HepG2 (cell line): ENCODE measurements around the gene GGA1.

Source experiments
- ATF5 ChIP-seq: sonication (generic); formaldehyde crosslinking; IDR thresholded peaks from 2 replicates; pipeline ENCODE4 v1.4.0; 2020; ENCODE audit warnings: mild to moderate bottlenecking, low read depth, missing genetic modification reagents
- NCOR1 ChIP-seq: fragments of 200-600 bp; sonication (generic); IDR thresholded peaks from 2 replicates; pipeline ENCODE4 v1.7.0; 2017; ENCODE audit warnings: antibody characterized with exemption, low read length, borderline replicate concordance
- TCF7L2 ChIP-seq: IDR thresholded peaks from 2 replicates; pipeline ENCODE4 v1.6.1; 2011; ENCODE audit warnings: mild to moderate bottlenecking, low read depth, low read length, moderate library complexity
- UBTF ChIP-seq: sonication (generic); formaldehyde crosslinking; IDR thresholded peaks from 2 replicates; pipeline ENCODE4 v1.4.0; 2020; ENCODE audit warnings: mild to moderate bottlenecking, missing genetic modification reagents
- ZHX1 ChIP-seq: sonication (generic); formaldehyde crosslinking; IDR thresholded peaks from 2 replicates; pipeline ENCODE4 v1.8.1; 2022; ENCODE audit warnings: low read depth, mild to moderate bottlenecking, missing genetic modification reagents
- ZNF737 ChIP-seq: sonication (generic); formaldehyde crosslinking; IDR thresholded peaks from 2 replicates; pipeline ENCODE4 v1.5.0; 2020; ENCODE audit warnings: missing genetic modification reagents, mild to moderate bottlenecking, borderline replicate concordance
- ZNF800 ChIP-seq: sonication (generic); formaldehyde crosslinking; IDR thresholded peaks from 2 replicates; pipeline ENCODE4 v1.4.0; 2020; ENCODE audit warnings: missing genetic modification reagents

GRCh38 chr22:37680191-37680851 lies 71.7 kb downstream of the GGA1 start:
- no peak for TF ChIP-seq UBTF (CRISPR knock-in tag)
- no peak for TF ChIP-seq ATF5
- no peak for TF ChIP-seq ZNF737 (CRISPR knock-in tag)
- TF ChIP-seq ZNF800 = no peak
- no peak for TF ChIP-seq ZHX1
- no peak for TF ChIP-seq NCOR1
- no peak for TF ChIP-seq TCF7L2
